ENCODE results near the gene MOG.

The MOG gene

GRCh38 chr6:29675561-29675960, 18.7 kb downstream of the MOG start:
- DNase-seq (ENCODE audit: low read depth, low spot score): no peak

- DNase-seq (ENCODE audit: low read depth, low spot score): no peak
These were observed 20.2 kb downstream of the MOG start for GRCh38 chr6:29676981-29677601.

- DNase-seq (ENCODE audit: low read depth, low spot score): no peak
These were observed 21.2 kb downstream of the MOG start for GRCh38 chr6:29678114-29678513.

GRCh38 chr6:29679962-29680361, 23.1 kb downstream of the MOG start:
- no peak for DNase-seq (ENCODE audit: low read depth, low spot score)

GRCh38 chr6:29680416-29680815, 23.5 kb downstream of the MOG start:
- DNase-seq (ENCODE audit: low read depth, low spot score): no peak

DNA sequence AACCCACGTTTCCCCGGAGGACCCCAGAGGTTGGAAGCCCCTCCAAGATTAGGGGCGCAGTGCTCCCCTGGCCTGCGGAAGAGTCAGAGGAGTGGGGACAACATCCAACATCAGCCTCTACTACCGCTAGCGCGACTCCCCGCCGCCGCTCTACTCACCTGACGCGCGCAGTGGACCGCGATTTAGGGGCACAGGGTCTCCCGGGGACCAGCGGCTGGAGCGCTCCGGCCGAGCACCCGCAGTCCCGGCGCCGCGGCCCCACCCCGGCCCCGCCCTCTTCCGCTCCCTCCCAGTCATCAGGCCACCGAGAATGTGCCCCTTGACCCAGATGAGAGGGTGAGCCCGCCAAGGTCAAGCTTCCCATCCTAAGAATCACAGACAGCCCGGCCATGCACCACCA, 24.0 kb downstream of the MOG start, which contains the start of gene ZFP57:
Gene ZFP57, minus strand, starts transcription at position 249 of the 400 bp plus-strand sequence. CDS start 4,149 bp downstream, outside the sequence.
- DNase-seq (ENCODE audit: low read depth, low spot score): no peak

DNA sequence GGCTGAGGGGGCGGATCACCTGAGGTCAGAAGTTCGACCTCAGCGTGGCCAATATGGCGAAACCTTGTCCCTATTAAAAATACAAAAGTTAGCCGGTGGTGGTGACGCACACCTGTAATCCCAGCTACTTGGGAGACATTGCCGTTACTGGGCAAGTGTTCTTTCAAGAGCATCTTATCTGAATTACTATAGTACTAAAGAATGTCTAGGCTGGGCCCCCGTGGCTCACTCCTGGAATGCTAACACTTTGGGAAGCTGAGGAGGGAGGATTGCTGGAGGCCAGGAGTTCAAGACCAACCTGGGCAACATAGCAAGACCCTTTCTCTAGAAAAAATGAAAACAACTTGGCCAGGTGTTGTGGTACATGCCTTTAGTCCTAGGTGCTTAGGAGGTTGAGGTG, 24.9 kb downstream of the MOG start:
- no peak for DNase-seq (ENCODE audit: low read depth, low spot score)

DNA sequence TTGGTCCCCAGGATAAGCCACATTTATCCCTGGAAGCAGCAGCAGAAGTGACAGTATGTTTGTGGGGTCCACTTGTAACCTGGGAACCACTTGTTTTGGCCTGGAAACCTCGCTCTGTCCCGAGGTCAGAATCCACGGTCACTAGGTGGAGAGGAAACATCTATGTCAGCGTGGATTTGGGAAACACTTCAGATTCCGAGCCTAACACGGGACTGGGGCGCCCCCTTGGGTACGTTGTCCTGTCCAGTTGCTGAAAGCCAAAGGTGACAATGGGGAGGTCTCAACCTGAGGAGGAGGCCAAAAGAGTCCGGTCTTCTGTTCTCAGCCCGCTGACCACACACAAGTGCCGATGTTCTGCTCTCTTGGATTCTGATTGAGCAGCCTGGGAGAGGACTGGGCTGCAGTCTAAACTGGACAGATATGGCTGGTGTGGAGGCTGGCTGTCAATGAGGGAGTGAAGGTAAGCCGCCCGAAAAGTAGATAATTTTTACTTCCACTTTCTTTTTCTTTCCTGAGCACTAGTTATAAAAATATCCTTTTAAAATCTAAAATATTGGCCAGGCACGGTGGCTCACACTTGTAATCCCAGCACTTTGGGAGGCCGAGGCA, 28.9 kb downstream of the MOG start:
- no peak for DNase-seq (ENCODE audit: low read depth, low spot score)

GRCh38 chr6:29694637-29695036, 37.7 kb downstream of the MOG start:
- no peak for DNase-seq (ENCODE audit: low read depth, low spot score)

DNA sequence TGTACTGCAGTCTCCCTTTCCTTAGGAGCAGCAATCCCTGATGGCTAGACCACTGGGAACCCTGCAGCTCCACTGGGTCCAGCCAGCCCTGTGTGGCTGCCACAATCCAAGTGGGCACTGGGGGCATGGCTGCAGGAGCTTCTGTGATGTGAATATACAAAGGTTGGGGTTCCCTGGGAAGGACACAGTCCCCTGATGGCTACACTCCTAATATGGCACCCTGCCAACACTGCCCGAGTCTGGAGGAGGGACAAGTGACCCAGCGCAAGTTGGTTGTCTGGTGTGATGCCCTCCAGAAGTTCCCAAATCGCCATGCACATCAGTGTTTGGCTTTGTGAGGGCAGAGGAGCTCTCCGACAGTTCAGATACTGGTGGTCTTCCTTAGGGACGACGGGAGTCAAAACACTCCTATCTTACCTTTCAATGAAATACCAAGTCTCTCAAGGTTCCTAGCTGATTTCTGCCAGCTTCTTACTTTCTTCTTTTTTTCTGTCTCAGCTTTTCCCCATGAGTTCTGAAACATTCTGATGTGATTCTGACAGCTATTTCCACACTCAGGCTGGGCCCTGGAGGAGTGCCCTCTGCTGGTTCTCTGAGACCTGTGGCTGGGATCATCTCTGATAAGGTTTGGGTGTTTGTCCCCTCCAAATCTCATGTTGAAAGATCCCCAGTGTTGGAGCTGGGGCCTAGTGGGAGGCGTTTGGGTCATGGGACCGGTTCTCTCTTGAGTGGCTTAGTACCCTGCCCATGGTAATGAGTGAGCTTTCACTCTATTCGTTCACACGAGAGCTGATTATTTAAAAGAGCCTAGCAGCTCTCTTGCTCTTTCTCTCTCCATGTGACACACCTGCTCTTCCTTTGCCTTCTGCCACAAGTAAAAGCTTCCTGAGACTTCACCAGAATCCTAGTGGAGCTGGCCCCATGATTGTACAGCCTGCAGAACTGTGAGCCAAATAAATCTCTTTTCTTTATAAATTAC, 39.5 kb downstream of the MOG start:
- DNase-seq (ENCODE audit: low read depth, low spot score): no peak

- no peak for DNase-seq (ENCODE audit: low read depth, low spot score)
These were observed 45.7 kb downstream of the MOG start for GRCh38 chr6:29702519-29703103.

DNA sequence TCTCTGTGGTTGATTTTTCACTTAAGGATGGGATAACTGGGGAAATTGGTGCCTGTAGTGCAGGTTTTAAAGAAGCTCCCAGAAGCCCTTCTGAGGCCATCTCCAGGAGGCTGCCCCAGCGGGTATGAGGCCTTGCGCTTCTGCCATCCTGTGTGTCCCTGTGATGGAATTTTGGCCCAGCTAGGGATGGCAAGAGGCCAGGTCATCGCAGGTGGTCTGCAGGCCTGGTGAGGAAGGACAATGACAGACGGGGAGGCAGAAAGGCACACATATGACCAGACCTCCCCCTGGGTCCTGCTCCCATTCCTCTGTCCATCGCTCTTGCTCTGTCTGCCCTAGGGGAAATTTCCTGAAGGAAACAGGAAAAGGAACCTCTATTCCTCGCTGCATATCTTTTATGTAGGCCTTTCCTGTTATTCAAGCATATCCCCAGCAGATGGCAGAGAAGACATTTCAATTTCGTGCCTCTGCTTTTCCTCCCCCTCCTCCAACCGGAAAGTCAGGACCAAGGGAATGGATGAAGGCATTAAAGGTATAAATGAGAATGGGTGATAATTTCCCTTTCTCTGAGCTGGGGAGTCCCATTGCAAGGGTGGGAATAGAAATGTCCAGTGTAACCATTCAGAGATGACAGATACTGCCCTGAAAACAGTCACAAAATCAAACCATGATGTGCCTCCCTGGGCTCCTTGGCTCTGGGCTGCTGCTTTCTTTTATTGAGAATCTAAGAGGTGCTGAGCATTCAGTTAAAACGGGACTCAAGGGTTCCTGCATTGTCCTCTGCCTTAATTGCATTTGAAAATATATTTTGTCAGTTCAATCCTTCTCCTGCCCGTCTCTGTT, 48.7 kb downstream of the MOG start:
- no peak for DNase-seq (ENCODE audit: low read depth, low spot score)

DNA sequence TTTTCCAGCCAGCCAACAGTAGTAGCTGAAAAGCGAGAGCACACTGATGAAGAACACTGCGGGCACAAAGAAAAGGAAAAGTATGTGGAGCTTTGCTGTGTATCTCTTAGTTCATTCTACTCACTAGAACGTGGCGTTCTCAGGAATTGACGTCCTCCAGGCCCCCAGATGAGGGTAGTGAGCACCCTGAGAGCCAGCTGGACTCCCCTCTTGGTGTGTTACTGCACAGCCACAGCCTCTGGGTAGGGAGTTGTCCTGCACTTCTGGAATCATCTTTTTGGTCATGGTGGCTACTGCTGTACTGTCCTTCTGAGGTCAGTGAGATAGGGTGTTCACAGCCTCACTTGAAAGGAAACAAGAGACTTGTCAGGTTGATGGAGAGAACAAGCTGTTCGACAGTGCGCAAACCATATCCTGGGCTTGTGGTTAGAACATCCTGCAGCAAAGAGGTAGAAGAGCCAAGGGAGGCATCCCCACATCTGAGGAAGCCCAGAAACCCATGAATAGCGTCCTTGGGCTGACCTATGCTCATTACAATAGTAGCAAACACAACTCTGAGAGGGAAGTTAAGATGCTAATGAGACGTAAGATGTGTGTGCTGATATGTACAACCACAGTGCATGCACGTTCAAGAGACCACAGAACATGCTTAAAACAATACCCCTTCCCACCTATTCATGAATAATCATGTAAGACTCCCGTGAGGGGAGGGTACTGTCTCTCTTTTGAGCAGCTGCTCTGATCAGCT, 51.7 kb downstream of the MOG start:
- no peak for DNase-seq (ENCODE audit: low read depth, low spot score)

DNA sequence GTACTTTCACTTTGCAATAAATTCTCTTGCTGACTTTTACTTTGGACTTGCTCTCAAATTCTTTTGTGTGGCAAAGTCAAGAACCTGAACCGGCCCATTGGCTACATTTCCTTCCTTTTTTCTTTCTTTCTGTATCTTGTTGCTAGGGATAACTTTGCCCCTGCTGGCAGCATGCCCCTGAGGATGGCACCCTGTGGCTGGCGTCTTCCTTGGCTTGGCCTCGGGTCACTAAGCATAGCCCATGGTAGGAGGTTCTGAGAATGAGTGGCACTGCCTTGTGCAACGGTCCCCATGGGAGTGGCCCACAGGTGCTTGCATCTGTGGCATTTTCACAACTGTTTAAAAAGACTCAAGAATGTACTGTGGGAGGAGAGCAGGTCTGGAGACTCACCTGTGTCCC, 52.3 kb downstream of the MOG start:
- DNase-seq (ENCODE audit: low read depth, low spot score): no peak

- no peak for DNase-seq (ENCODE audit: low read depth, low spot score)
These were observed 53.5 kb downstream of the MOG start for GRCh38 chr6:29710281-29710941.

GRCh38 chr6:29720863-29721262, 64.0 kb downstream of the MOG start:
- no peak for DNase-seq (ENCODE audit: low read depth, low spot score)

Data from iPS DF 19.7 (cell line).